ENCODE measurements around the gene GFY.

The GFY gene

GRCh38 chr19:49390131-49390928, 34.9 kb upstream of the GFY start:
- no peak for DNase-seq (ENCODE audit: low read depth)
- no peak for TF ChIP-seq CTCF (IDR thresholded peaks at IDR 0.05; ENCODE audit: control insufficient read depth, insufficient read depth, low read depth, low read length, missing control alignments)
- H3K4me3 ChIP-seq (ENCODE audit: control insufficient read depth, low read depth, low read length), result no peak overlapping the region

- no peak for TF ChIP-seq CTCF (IDR thresholded peaks at IDR 0.05; ENCODE audit: control insufficient read depth, insufficient read depth, low read depth, low read length, missing control alignments)
- no peak for DNase-seq (ENCODE audit: low read depth)
- H3K4me3 ChIP-seq (ENCODE audit: control insufficient read depth, low read depth, low read length), result no peak overlapping the region
Measured at GRCh38 chr19:49390929-49391359, 34.2 kb upstream of the GFY start.

- no peak overlapping the region for H3K4me3 ChIP-seq (ENCODE audit: control insufficient read depth, low read depth, low read length)
- TF ChIP-seq CTCF (IDR thresholded peaks at IDR 0.05; ENCODE audit: control insufficient read depth, insufficient read depth, low read depth, low read length, missing control alignments), result peak; percentile 88
- no peak for DNase-seq (ENCODE audit: low read depth)
Measured at GRCh38 chr19:49391581-49392399, 33.4 kb upstream of the GFY start.

DNA sequence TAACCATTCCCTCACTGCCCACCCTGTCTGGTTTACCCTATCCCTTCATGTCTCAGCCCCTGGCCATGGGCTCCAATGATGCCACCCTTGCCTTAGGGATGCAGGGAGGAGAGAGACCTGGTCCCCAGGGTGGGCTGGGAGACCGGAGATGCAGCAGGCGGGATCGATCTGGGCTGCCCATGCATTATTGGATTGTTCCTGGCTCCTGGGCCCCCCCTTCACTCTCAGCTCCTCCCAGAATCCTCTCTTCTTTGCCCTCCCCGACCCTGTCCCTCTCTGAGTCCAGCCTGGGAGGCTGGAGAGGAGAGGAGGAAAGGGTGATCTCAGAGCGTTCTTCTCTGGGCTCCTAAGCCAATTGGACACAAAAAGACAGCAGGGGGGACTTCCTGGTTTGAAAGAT, 31.3 kb upstream of the GFY start:
- DNase-seq (ENCODE audit: low read depth), result no peak
- H3K4me3 ChIP-seq (ENCODE audit: control insufficient read depth, low read depth, low read length), result no peak overlapping the region
- no peak for TF ChIP-seq CTCF (IDR thresholded peaks at IDR 0.05; ENCODE audit: control insufficient read depth, insufficient read depth, low read depth, low read length, missing control alignments)

GRCh38 chr19:49395581-49396407, 29.4 kb upstream of the GFY start:
- TF ChIP-seq CTCF (IDR thresholded peaks at IDR 0.05; ENCODE audit: control insufficient read depth, insufficient read depth, low read depth, low read length, missing control alignments), result no peak
- H3K4me3 ChIP-seq (ENCODE audit: control insufficient read depth, low read depth, low read length), result no peak overlapping the region
- no peak for DNase-seq (ENCODE audit: low read depth)

Data from AG09309 (cell line).